Activated CD8-positive, alpha-beta memory T cell treated with anti-CD3 and anti-CD28 coated beads for 24 hours (primary cell): Measurements from ENCODE around the gene CT45A1.
"Not testable (repeated sequence)": the region's sequence is repeated elsewhere in the genome, so short reads cannot be mapped to it uniquely, and the experiment has no call there.

ENCODE experiments used
- DNase-seq: peaks from one replicate; pipeline ENCODE4 v3.0.0-alpha.2; 2020

The CT45A1 gene, protein sequence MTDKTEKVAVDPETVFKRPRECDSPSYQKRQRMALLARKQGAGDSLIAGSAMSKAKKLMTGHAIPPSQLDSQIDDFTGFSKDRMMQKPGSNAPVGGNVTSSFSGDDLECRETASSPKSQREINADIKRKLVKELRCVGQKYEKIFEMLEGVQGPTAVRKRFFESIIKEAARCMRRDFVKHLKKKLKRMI

DNA sequence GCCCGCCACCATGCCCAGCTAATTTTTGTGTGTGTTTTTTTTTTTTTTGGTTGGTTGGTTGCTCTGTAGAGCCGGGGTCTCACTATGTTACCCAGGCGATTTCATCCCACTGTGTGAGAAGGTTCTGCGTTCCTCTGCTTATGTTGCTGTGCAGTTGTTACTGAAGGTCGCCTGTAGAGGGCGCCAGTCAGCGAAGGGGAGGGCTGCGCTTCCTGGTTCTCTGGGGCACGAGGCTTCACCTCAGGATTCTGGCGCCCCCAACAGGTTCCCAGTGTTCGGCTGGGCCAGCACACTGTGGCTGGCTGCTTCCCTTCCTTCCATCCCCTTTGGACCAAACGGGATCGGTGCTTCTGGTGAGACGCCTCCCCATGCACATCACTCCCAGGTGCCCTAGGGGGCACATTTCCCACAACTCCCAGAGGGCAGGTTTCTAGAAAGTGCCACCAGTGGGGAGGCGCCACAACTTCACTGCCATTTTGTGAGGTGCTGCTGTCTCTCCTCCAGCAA is at the start of gene CT45A1:
TSS of gene CT45A1 (plus strand) at position 457 of the 507 bp plus-strand sequence. CDS start 5,302 bp downstream, outside the sequence.
- not testable (repeated sequence) for DNase-seq

DNA sequence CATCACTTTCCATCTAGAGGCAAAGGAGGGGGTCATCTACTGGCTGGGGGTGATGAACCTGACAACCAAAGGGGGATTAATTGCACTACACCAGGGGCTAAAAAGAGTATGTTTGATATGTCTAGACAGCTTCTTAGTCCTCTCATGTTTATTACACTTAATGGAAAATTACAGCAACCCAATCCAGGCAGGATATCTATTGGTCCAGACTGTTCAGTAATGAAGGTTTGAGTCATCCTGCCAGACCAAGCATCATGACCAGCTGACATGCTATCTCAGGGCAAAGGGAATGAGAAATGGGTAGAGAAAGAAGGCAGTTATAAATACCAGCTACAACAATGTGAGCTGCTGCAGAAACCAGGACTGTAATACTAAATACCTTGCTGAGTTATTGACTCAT is 40.5 kb upstream of the CT45A1 start:
- DNase-seq = not testable (repeated sequence)

DNA sequence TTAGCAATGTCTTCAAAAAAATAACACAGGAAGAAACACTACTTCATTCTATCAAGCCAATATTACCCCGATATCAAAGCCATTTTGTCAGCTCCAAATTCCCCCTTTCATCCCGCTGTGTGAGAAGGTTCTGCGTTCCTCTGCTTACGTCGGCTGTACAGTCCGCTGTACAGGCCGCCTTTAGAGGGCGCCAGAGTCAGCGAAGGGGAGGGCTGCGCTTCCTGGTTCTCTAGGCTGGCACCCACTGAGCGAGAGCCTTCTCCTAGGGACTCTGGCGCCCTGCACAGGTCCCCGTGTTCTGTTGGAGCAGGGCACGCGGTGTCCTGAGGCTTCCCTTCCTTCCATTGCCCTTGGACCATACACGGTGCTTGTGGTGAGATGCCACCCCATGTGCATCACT is 25.3 kb upstream of the CT45A1 start:
- DNase-seq = no peak

DNA sequence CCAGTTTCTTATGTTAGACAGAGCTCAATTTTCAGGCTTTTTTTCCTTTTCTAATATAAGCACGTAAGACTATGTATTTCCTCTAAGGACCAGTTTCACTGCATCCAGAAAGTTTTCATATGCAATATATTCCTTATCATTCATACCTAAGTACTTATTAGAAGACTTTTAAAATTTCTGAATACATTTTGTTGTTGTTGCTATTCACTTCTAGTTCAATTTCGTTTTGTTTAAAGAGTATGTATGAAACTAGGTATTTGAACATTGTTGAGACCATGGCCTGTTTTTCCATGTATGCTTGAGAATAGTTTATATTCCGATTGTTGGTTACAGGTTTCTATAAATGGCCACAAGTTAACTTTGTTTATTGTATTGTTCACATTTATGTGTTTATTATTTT is 18.0 kb upstream of the CT45A1 start:
- DNase-seq = no peak

DNA sequence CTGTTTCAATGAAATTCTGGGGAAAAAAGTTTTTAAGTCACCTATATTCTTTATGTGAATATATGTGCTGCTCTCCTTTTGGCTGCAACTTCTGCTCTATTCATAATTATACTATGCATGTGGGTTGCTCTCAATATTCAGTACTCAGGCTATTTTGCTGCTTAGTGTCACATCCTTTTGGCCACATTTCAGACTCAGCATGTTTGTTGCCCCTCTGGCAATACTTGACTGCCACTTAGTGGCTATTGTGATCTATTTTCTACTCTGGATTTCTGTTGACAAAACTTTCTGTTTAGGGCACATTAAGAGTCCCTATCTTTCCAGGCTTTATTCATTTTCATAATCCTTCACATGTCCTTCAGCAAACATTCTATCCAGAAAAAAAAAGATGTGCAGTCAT is 15.8 kb upstream of the CT45A1 start:
- no peak for DNase-seq

DNA sequence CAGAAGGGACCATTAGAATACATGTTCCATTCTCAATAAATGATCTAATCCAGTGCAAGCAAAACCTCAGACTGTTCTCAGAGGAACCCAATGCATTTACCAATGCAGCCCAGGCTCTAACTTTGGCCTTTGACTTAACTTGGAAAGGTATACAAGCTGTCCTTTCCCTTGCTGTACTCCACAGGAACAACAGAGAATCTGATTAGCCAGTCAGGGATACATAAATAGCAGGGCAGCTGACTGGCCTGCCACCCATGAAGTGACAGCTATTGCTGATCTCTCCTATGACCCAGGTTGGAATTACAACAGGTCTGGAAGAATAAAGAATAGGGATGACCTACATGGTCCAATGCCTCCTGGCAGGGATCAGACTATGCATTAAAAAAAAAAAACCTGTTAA is 14.5 kb upstream of the CT45A1 start:
- no peak for DNase-seq

DNA sequence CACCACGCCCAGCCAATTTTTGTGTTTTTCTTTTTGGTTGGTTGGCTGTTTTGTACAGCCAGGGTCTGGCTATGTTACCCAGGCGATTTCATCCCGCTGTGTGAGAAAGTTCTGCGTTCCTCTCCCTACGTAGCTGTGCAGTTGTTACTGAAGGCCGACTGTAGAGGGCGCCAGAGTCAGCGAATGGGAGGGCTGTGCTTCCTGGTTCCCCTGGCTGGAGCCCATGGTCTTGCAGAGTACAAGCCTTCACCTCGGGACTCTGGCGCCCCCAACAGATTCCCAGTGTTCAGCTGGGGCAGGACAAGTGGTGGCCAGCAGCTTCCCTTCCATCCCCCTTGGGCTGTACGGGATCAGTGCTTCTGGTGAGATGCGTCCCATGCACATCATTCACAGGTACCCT is 5.6 kb upstream of the CT45A1 start:
- no peak for DNase-seq

DNA sequence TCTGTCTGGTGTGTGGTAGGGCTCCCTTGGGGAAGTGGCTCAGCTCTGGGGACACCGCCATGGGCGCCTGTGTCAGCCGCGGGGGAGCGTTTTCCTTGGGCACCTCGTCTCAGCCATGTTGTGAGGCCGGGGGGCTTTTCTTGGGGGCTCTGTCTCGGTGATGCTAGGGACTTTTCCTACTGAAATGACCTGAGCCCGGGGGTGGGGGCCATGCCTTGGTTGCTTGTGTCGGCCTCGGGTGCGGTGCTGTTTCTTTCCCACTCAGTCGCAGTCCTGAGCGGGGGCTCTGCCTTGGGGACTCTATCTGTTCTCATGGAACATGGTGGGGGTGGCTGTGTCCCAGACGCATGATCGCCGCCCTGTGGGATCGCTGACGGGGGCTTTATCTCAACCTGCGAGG is 356 bp downstream of the CT45A1 start:
- DNase-seq = no peak

DNA sequence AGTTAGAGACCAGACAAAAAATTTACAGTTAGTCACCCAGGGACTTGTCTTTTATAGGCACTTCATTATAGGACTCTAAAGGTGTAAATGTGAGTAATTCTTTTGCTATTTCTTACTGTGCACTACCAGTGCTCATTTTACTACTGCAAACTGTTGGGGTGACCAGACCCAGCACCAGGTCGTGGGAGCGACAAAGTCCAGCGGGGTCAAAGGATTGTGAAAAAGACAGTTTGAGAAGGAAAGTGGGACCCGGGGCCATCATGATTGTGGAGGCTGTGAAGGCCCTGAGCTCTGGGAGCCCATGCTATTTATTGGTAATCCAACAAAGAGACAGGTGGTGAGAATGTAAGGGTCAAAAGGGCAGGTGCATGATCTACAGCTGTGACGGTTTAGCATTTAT is 21.2 kb downstream of the CT45A1 start:
- not testable (repeated sequence) for DNase-seq

DNA sequence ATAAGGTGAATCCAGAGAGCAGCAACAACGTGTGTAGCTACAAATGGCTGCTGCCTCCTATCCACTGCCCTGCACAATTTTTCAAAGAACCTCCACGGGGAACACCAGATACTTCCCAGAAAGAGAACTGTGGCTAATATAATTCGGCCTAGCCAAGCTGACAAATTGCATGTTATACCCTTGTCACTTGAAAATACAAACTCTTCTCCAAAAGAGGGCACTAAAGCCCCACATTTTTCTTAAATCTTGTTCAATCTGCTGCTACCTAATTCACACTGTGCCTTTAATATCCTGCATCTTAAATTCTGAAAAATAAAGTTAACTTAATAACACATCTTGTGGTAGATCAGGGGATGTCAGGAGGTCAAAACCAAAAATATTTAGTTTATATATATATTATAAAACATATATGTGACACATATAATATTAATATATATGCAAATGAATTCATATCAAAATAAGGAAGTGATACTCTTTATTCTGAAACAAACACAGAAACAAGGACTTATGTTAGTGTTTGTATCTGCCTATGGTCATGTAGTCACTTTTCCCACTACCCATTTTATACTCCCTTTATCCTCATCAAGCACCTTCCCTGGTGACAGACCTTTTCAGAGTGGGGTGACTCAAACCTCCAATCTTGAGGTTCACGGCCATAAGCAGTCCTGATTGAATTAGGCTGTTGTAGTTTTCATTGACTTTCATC is 24.1 kb downstream of the CT45A1 start:
- DNase-seq = no peak

DNA sequence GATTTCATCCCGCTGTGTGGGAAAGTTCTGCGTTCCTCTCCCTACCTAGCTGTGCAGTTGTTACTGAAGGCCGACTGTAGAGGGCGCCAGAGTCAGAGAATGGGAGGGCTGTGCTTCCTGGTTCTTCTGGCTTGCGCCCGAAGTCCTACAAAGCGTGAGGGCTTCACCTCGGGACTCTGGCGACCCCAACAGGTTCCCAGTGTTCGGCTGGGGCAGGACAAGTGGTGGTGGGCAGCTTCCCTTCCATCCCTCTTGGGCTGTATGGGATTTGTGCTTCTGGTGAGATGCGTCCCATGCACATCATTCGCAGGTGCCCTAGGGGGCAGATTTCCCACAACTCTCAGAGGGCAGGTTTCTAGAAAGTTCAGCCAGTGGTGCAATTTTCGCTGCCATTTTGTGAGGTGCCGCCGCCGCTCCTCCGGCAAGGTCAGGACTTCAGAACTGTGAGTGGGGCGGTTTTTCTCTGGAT is 27.3 kb downstream of the CT45A1 start:
- DNase-seq = peak; percentile 71

DNA sequence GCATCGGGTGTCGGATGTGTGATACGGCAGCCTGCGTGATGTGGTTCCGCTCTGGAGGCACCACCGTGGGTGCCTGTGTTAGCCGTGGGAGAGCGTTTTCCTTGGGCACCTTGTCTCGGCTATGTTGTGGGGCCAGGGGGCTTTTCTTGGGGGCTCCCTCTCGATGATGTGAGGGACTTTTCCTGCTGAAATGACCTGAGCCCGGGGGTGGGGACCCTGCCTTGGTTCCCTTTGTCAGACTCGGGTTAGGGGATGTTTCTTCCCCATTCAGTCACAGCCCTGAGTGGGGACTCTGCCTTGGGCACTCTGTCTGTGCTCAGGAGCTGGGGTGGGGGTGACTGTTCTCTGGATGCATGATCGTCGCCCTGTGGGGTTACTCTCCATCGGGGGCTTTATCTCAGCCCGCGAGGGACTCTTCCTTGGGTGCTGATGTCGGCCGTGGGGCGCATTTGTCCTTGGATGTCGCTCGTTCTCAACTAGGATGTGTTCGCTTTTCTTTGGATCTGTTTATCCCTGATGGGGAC is 27.8 kb downstream of the CT45A1 start:
- DNase-seq = no peak

DNA sequence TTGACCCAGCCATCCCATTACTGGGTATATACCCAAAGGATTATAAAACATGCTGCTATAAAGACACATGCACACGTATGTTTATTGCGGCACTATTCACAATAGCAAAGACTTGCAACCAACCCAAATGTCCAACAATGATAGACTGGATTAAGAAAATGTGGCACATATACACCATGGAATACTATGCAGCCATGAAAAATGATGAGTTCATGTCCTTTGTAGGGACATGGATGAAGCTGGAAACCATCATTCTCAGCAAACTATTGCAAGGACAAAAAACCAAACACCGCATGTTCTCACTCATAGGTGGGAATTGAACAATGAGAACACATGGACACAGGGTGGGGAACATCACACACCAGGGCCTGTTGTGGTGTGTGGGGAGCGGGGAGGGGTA is 31.3 kb downstream of the CT45A1 start:
- DNase-seq = not testable (repeated sequence)

DNA sequence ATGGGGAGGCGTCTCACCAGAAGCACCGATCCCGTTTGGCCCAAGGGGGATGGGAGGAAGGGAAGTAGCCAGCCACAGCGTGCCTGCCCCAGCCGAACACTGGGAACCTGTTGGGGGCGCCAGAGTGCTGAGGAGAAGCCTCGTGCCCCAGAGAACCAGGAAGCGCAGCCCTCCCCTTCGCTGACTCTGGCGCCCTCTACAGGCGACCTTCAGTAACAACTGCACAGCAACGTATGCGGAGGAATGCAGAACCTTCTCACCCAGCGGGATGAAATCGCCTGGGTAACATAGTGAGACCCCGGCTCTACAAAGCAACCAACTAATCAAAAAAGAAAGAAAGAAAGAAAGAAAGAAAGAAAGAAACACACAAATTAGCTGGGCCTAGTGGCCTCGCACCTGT is 54.7 kb downstream of the CT45A1 start, which contains the start of gene CT45A3:
TSS of gene CT45A3 (minus strand) at position 101 of the 400 bp plus-strand sequence. CDS start 3,747 bp downstream, outside the sequence.
- DNase-seq = not testable (repeated sequence)
